CD14-positive monocyte (primary cell): ENCODE measurements around the gene POU2F2. TPM values are rescaled to one million over a fixed set of nuclear protein-coding genes. Genes with fewer than 3 reads are reported as not detected.

Source experiments
- DNase-seq, 3 donors: peaks; one replicate each; pipeline ENCODE4 v3.0.0-alpha.2; 2011 to 2022
- H2AFZ ChIP-seq: 2 replicates; pipeline ENCODE4 v1.6.0; 2012; ENCODE audit warnings: mild to moderate bottlenecking, low read depth, low read length, inconsistent platforms; ENCODE audit not compliant: insufficient read depth, poor library complexity, severe bottlenecking
- H3K27ac ChIP-seq, 2 donors: 1 replicate in 1 of 2; 2 replicates in 1 of 2; pipeline ENCODE4 v1.5.1; 2012 to 2013; ENCODE audit warnings: low read length in 2 of 2, control low read depth in 1 of 2, inconsistent platforms in 1 of 2, low read depth in 1 of 2, mild to moderate bottlenecking in 1 of 2
- H3K27me3 ChIP-seq, 2 donors: one replicate each; pipeline versions ENCODE4 v1.6.0 to v1.6.1; 2011 to 2013; ENCODE audit warnings: low read length in 2 of 2; ENCODE audit not compliant: control insufficient read depth in 2 of 2, insufficient read depth in 2 of 2
- H3K36me3 ChIP-seq, 2 donors: replicated peaks in 1 of 2; 1 replicate in 1 of 2; 2 replicates in 1 of 2; pipeline versions ENCODE4 v1.5.1 to v1.6.1; 2012 to 2013; ENCODE audit warnings: low read length in 2 of 2, control low read depth in 1 of 2, inconsistent platforms in 1 of 2, mild to moderate bottlenecking in 1 of 2; ENCODE audit not compliant: insufficient read depth in 2 of 2, control insufficient read depth in 1 of 2
- H3K4me1 ChIP-seq, 2 donors: 1 replicate in 1 of 2; 2 replicates in 1 of 2; pipeline versions ENCODE4 v1.5.1 to v1.6.1; 2012 to 2013; ENCODE audit warnings: low read length in 2 of 2, control low read depth in 1 of 2, inconsistent platforms in 1 of 2, mild to moderate bottlenecking in 1 of 2, moderate library complexity in 1 of 2; ENCODE audit not compliant: insufficient read depth in 2 of 2, control insufficient read depth in 1 of 2
- H3K4me2 ChIP-seq: replicated peaks from 2 replicates; pipeline ENCODE3; 2012; ENCODE audit warnings: low read length, moderate library complexity, mild to moderate bottlenecking; ENCODE audit not compliant: poor library complexity, severe bottlenecking; ENCODE audit errors: extremely low read depth
- H3K4me3 ChIP-seq, 3 experiments: fragments of 200-600 bp in 1 of 3; sonication (generic) in 1 of 3; replicated peaks in 1 of 3; 1 replicate in 2 of 3; 2 replicates in 1 of 3; pipeline ENCODE4 v1.5.1; 2011 to 2013; ENCODE audit warnings: low read length in 3 of 3, mild to moderate bottlenecking in 3 of 3, control low read depth in 2 of 3, low read depth in 2 of 3, inconsistent platforms in 1 of 3, moderate library complexity in 1 of 3
- H3K79me2 ChIP-seq: 2 replicates; pipeline ENCODE4 v1.6.0; 2012; ENCODE audit warnings: mild to moderate bottlenecking, control low read depth, inconsistent platforms, low read length, moderate library complexity; ENCODE audit not compliant: insufficient read depth
- H3K9ac ChIP-seq: 2 replicates; pipeline ENCODE4 v1.6.0; 2017; ENCODE audit warnings: low read length, mild to moderate bottlenecking; ENCODE audit not compliant: insufficient read depth, poor library complexity, severe bottlenecking
- H3K9me3 ChIP-seq, 2 donors: replicated peaks in 1 of 2; 1 replicate in 1 of 2; 2 replicates in 1 of 2; pipeline versions ENCODE4 v1.5.1 to v1.6.1; 2012 to 2013; ENCODE audit warnings: low read length in 2 of 2, control low read depth in 1 of 2; ENCODE audit not compliant: control insufficient read depth in 1 of 2, insufficient read depth in 1 of 2
- H4K20me1 ChIP-seq: 2 replicates; pipeline ENCODE4 v1.6.0; 2012; ENCODE audit warnings: mild to moderate bottlenecking, low read length, control low read depth, moderate library complexity; ENCODE audit not compliant: insufficient read depth
- H3K27ac Mint-ChIP-seq, 7 donors: one replicate each; pipeline ENCODE4 v1.8.0; 2020; ENCODE audit warnings: mild to moderate bottlenecking in 7 of 7, mixed read lengths in 7 of 7, moderate library complexity in 6 of 7, inconsistent platforms in 2 of 7
- H3K27me3 Mint-ChIP-seq, 3 donors: one replicate each; pipeline ENCODE4 v1.8.0; 2021 to 2022; ENCODE audit warnings: low read depth in 3 of 3, mild to moderate bottlenecking in 3 of 3, mixed read lengths in 3 of 3, moderate library complexity in 3 of 3, inconsistent platforms in 1 of 3
- H3K36me3 Mint-ChIP-seq, 2 donors: one replicate each; pipeline ENCODE4 v1.8.0; 2020; ENCODE audit warnings: mixed read lengths in 2 of 2, inconsistent platforms in 1 of 2, mild to moderate bottlenecking in 1 of 2
- H3K4me1 Mint-ChIP-seq: one replicate; pipeline ENCODE4 v1.8.0; 2020; ENCODE audit warnings: mild to moderate bottlenecking, mixed read lengths
- H3K4me3 Mint-ChIP-seq, 2 donors: one replicate each; pipeline ENCODE4 v1.8.0; 2020; ENCODE audit warnings: mild to moderate bottlenecking in 2 of 2, mixed read lengths in 2 of 2, moderate library complexity in 1 of 2
- H3K9me3 Mint-ChIP-seq, 7 donors: one replicate each; pipeline ENCODE4 v1.8.0; 2020 to 2022; ENCODE audit warnings: mixed read lengths in 7 of 7, mild to moderate bottlenecking in 6 of 7, moderate library complexity in 6 of 7, inconsistent platforms in 2 of 7
- WGBS: methylation state at CpG from one replicate; pipeline ENCODE4 v1.1.5; 2013; ENCODE audit warnings: missing lambda C conversion rate; ENCODE audit not compliant: insufficient coverage; 5-methylcytosine and 5-hydroxymethylcytosine counted together
- intact Hi-C, 2 donors: fragments of 100-400 bp; cut with micrococcal nuclease; formaldehyde crosslinking; loops; one replicate each; pipeline versions ENCODE4 v1.15.0 to v1.15.1; 2023
- polyA plus RNA-seq, 3 donors: library from polyadenylated mRNA; depleted of rRNA in 1 of 3; unstranded in 2 of 3; stranded (reverse) in 1 of 3; fragments of 300-500 nt in 2 of 3; fragments of >200 nt in 1 of 3; fragmentation: Illumina TruSeq in 2 of 3; gene quantifications; 1 replicate in 2 of 3; 2 replicates in 1 of 3; pipeline ENCODE4 v1.2.3, GENCODE V29; 2012 to 2021
- TF ChIP-seq, protein P1 (sequence below): fragments of 200-600 bp; IDR thresholded peaks from one replicate; pipeline ENCODE4 v1.8.0; 2022; ENCODE audit warnings: antibody characterized with exemption, mild to moderate bottlenecking

The POU2F2 gene
- polyA plus RNA-seq, 3 donors = 20.0 to 147 (median 28.2) TPM

- no peaks in the 10 kb centered on the region for H3K27me3 ChIP-seq
- TF ChIP-seq, protein P1, sequence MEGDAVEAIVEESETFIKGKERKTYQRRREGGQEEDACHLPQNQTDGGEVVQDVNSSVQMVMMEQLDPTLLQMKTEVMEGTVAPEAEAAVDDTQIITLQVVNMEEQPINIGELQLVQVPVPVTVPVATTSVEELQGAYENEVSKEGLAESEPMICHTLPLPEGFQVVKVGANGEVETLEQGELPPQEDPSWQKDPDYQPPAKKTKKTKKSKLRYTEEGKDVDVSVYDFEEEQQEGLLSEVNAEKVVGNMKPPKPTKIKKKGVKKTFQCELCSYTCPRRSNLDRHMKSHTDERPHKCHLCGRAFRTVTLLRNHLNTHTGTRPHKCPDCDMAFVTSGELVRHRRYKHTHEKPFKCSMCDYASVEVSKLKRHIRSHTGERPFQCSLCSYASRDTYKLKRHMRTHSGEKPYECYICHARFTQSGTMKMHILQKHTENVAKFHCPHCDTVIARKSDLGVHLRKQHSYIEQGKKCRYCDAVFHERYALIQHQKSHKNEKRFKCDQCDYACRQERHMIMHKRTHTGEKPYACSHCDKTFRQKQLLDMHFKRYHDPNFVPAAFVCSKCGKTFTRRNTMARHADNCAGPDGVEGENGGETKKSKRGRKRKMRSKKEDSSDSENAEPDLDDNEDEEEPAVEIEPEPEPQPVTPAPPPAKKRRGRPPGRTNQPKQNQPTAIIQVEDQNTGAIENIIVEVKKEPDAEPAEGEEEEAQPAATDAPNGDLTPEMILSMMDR = no peak
- no peak overlapping the region for H3K27ac ChIP-seq
- Mint-ChIP-seq H3K36me3 (no peaks in the 10 kb centered on the region), H3K4me1 (no peaks in the 10 kb centered on the region), H3K27ac (no peak overlapping the region), H3K27me3 (peaks cover 15 to 18% (median 17%) of the 10 kb centered on the region in 3 donors), H3K9me3 (no peaks in the 10 kb centered on the region), H3K4me3 (no peak overlapping the region)
- no peaks in the 10 kb centered on the region for H3K36me3 ChIP-seq
- H3K9ac ChIP-seq = no peak overlapping the region
- no peak overlapping the region for H2AFZ ChIP-seq
- no peaks in the 10 kb centered on the region for H4K20me1 ChIP-seq
- H3K4me2 ChIP-seq = no peak overlapping the region
- DNase-seq = no peak
- no peak overlapping the region for H3K4me3 ChIP-seq
- whole genome bisulfite sequencing = 0% methylated on average over 1 of the region's 2 CpGs
- intact Hi-C loops = no loop called here
- no peaks in the 10 kb centered on the region for H3K9me3 ChIP-seq
- H3K79me2 ChIP-seq = no peaks in the 10 kb centered on the region
- no peaks in the 10 kb centered on the region for H3K4me1 ChIP-seq
Observed at GRCh38 chr19:42165146-42165545, 32.9 kb upstream of the POU2F2 start.

GRCh38 chr19:42161616-42162263 is 29.5 kb upstream of the POU2F2 start:
- no peak overlapping the region for H3K27ac Mint-ChIP-seq
- Histone ChIP-seq H3K9me3 (no peaks in the 10 kb centered on the region), H3K4me3 (no peak overlapping the region), H3K27me3 (no peaks in the 10 kb centered on the region), H3K9ac (no peak overlapping the region), H3K36me3 (no peaks in the 10 kb centered on the region), H3K4me2 (no peak overlapping the region), H3K79me2 (no peaks in the 10 kb centered on the region), H3K27ac (no peak overlapping the region), H4K20me1 (no peaks in the 10 kb centered on the region), H3K4me1 (no peaks in the 10 kb centered on the region), H2AFZ (no peak overlapping the region)
- TF ChIP-seq, protein P1 = no peak
- DNase-seq = no peak
- WGBS = 98% methylated on average over 13 of the region's 21 CpGs
- no peaks in the 10 kb centered on the region for H3K9me3 Mint-ChIP-seq
- peaks cover 14 to 22% (median 18%) of the 10 kb centered on the region in 3 donors for H3K27me3 Mint-ChIP-seq
- no peaks in the 10 kb centered on the region for H3K4me1 Mint-ChIP-seq
- intact Hi-C loops = no loop called here
- H3K36me3 Mint-ChIP-seq = no peaks in the 10 kb centered on the region
- H3K4me3 Mint-ChIP-seq = no peak overlapping the region
